Mesodermal cell (in vitro differentiated cells): ENCODE measurements around the gene SSH2.
A peak's percentile ranks its signal among the peaks of the same experiment; 100 is the strongest.

Experiments used
- H3K27ac ChIP-seq: 2 replicates; pipeline ENCODE4 v1.7.0; 2013; ENCODE audit warnings: mild to moderate bottlenecking, low read depth, low read length, moderate library complexity; ENCODE audit not compliant: severe bottlenecking
- H3K36me3 ChIP-seq: 2 replicates; pipeline ENCODE4 v1.7.1; 2013; ENCODE audit warnings: mild to moderate bottlenecking, low read length, moderate library complexity; ENCODE audit not compliant: control insufficient read depth, insufficient read depth
- H3K4me1 ChIP-seq: one replicate; pipeline ENCODE4 v1.7.1; 2013; ENCODE audit warnings: mild to moderate bottlenecking, low read length; ENCODE audit not compliant: insufficient read depth, control insufficient read depth, poor library complexity, severe bottlenecking
- H3K4me3 ChIP-seq: 2 replicates; pipeline ENCODE4 v1.7.0; 2013; ENCODE audit warnings: low read length, control low read depth, mild to moderate bottlenecking; ENCODE audit not compliant: insufficient read depth, poor library complexity, severe bottlenecking; ENCODE audit errors: extremely low read depth
- H3K9me3 ChIP-seq: 2 replicates; pipeline ENCODE4 v1.7.1; 2013; ENCODE audit warnings: mild to moderate bottlenecking, low read length, moderate library complexity; ENCODE audit not compliant: control insufficient read depth
- WGBS, 2 experiments: methylation state at CpG; one replicate each; pipeline ENCODE4 v1.1.5; 2013; ENCODE audit warnings: missing lambda C conversion rate in 2 of 2; ENCODE audit not compliant: insufficient coverage in 2 of 2; 5-methylcytosine and 5-hydroxymethylcytosine counted together

Gene SSH2

GRCh38 chr17:29777663-29778062 is 152.4 kb downstream of the SSH2 start:
- Histone ChIP-seq H3K4me3 (no peak overlapping the region), H3K36me3 (peaks cover 14% of the 10 kb centered on the region), H3K4me1 (no peaks in the 10 kb centered on the region), H3K27ac (no peak overlapping the region), H3K9me3 (no peaks in the 10 kb centered on the region)
- WGBS, 2 experiments: 100% methylated on average over 1 of the region's 1 CpG; no CpG with 5 or more reads in 1 of the 2 experiments

- H3K27ac ChIP-seq: no peak overlapping the region
- no peak overlapping the region for H3K4me3 ChIP-seq
- H3K36me3 ChIP-seq: peaks cover 9% of the 10 kb centered on the region
- 94 to 100% methylated on average over 3 to 4 of the region's 5 CpGs for WGBS, 2 experiments
- no peaks in the 10 kb centered on the region for H3K9me3 ChIP-seq
- no peaks in the 10 kb centered on the region for H3K4me1 ChIP-seq
These were observed 154.0 kb downstream of the SSH2 start for GRCh38 chr17:29776026-29776425.

- WGBS, 2 experiments: 81 to 100% methylated on average over 1 of the region's 2 CpGs
- Histone ChIP-seq H3K27ac (no peak overlapping the region), H3K36me3 (peaks cover 9% of the 10 kb centered on the region), H3K9me3 (no peaks in the 10 kb centered on the region), H3K4me3 (no peak overlapping the region), H3K4me1 (no peaks in the 10 kb centered on the region)
These were observed 157.0 kb downstream of the SSH2 start for GRCh38 chr17:29772981-29773380.

- no peak overlapping the region for H3K4me3 ChIP-seq
- WGBS, 2 experiments: 67 to 73% methylated on average over 1 of the region's 1 CpG
- H3K36me3 ChIP-seq: peaks cover 6% of the 10 kb centered on the region
- H3K27ac ChIP-seq: no peak overlapping the region
- H3K9me3 ChIP-seq: no peaks in the 10 kb centered on the region
- H3K4me1 ChIP-seq: no peaks in the 10 kb centered on the region
These were observed 158.5 kb downstream of the SSH2 start for GRCh38 chr17:29771546-29771945.

- Histone ChIP-seq H3K36me3 (no peaks in the 10 kb centered on the region), H3K27ac (no peak overlapping the region), H3K4me1 (no peaks in the 10 kb centered on the region), H3K4me3 (no peak overlapping the region), H3K9me3 (no peaks in the 10 kb centered on the region)
These were observed 160.8 kb downstream of the SSH2 start for GRCh38 chr17:29769225-29769624.

DNA sequence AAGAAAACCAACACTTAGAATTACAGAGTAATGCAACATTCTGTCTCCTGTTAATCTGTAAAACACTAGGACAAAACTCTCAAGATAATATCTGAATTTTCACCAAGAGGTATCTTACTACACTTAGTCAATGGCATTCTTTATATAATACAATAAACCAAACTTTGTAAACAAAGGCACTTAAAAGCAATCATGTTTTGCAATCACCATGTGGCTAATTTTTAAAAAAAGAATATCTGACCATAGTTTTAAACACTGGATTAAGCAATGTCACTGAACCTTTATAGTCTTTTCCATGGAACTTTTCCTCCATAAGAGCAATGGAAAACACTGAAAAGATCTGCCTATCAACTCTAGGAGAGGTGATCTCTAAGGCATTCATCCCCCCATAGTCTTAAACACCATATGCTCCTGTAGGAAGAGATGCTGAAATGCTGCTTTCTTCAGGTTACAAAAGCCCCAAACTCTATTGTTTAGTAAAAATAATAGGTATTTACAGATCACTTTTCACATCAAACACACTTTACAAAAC is 163.2 kb downstream of the SSH2 start:
- H3K4me3 ChIP-seq: no peak overlapping the region
- H3K36me3 ChIP-seq: no peaks in the 10 kb centered on the region
- H3K9me3 ChIP-seq: no peaks in the 10 kb centered on the region
- no peak overlapping the region for H3K27ac ChIP-seq
- no peaks in the 10 kb centered on the region for H3K4me1 ChIP-seq

DNA sequence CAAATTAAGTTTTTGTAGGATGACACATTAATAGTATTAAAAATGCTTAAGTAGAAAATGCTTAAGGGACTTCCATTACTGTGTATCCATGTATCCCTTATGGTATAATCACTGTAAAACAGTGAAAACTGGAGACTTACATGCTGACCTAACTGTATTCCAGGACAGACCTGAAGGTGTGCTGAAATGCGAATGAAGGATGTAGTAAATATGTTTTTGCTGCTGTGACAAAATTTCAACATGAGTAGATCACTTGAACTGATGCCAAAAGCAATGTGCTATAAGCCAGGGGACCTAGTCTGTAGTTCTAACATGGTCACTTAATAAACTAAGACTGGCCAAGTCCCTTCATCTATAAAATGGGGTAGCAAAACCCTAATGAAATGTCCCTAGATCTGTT is 165.3 kb downstream of the SSH2 start:
- no peaks in the 10 kb centered on the region for H3K9me3 ChIP-seq
- WGBS, 2 experiments: 100% methylated on average over 1 of the region's 1 CpG
- no peak overlapping the region for H3K27ac ChIP-seq
- no peaks in the 10 kb centered on the region for H3K4me1 ChIP-seq
- H3K36me3 ChIP-seq: no peaks in the 10 kb centered on the region
- H3K4me3 ChIP-seq: no peak overlapping the region

DNA sequence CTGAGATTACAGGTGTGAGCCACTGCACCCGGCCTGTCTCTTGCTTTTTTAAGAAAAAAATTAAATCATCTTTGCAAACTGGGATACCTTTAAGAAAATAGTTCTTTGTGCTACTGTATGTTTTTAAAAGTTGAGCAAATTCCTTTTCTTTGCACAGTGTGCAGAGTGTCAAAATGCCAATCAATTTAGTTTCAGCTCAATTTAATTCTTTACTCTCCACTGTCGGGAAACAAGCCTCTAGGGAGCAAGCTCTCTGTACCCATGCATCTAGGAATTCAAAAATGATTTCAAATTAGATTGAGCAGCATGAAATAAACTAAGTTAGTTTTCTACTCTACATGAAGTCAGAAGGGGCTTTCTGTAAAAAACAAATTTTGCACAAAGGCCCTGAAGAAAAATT is 165.8 kb downstream of the SSH2 start:
- WGBS, 2 experiments: 83% methylated on average over 2 of the region's 2 CpGs; no CpG with 5 or more reads in 1 of the 2 experiments
- Histone ChIP-seq H3K4me3 (no peak overlapping the region), H3K36me3 (no peaks in the 10 kb centered on the region), H3K4me1 (no peaks in the 10 kb centered on the region), H3K9me3 (no peaks in the 10 kb centered on the region), H3K27ac (no peak overlapping the region)

GRCh38 chr17:29763273-29763672 is 166.8 kb downstream of the SSH2 start:
- Histone ChIP-seq H3K4me1 (no peaks in the 10 kb centered on the region), H3K4me3 (no peak overlapping the region), H3K9me3 (no peaks in the 10 kb centered on the region), H3K36me3 (no peaks in the 10 kb centered on the region), H3K27ac (no peak overlapping the region)
- 71% methylated on average over 1 of the region's 3 CpGs; no CpG with 5 or more reads in 1 of the 2 experiments for WGBS, 2 experiments

DNA sequence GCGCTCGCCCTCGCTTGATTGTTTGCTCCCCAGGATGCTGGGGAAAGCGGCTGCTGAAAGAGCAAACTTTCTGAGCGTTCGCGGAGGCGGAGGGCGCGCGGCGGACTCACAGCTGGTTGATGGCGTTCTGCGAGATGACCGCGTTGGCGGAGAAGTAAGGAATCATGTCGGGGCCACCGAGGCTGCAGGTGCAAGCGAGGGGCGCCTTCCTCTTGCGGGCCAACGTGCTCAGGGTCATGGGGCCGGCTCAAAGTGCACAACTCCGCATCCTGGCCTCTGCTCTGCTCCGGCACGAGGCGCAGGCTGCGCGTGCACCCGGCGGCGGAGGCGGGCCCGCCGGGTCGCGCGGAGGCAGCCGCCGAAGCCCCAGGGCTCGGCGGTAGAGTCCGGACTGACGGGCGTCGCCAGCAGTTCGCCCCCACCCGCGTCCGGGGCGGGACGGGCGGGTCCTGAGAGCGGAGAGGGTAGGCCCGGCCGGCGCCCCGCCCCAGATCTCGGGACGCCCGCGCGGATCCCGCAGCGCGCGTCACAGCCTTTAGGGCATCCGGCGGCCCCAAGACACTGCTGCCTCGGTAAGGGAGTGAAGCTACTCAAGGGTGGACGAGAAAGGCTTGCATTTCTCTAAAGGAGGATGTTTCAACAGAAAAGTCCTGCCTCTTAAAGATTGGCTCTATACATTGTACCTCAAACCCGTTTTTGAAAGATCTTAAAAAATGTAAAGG is 168.8 kb downstream of the SSH2 start:
- Histone ChIP-seq H3K27ac (peak overlapping the region; percentile 55), H3K36me3 (peaks cover 7% of the 10 kb centered on the region)
- WGBS, 2 experiments: 1% methylated on average over 53 to 60 of the region's 73 CpGs

GRCh38 chr17:29760279-29761039 is 169.6 kb downstream of the SSH2 start:
- WGBS, 2 experiments: 0 to 9% methylated on average over 5 to 13 of the region's 20 CpGs
- Histone ChIP-seq H3K4me1 (no peaks in the 10 kb centered on the region), H3K27ac (peak overlapping the region; percentile 55), H3K36me3 (peaks cover 7% of the 10 kb centered on the region), H3K9me3 (no peaks in the 10 kb centered on the region), H3K4me3 (peak overlapping the region; percentile 62)

More for the DNA sequence above, 168.8 kb downstream of the SSH2 start:
- Histone ChIP-seq H3K4me1 (no peaks in the 10 kb centered on the region), H3K4me3 (peak overlapping the region; percentile 62), H3K9me3 (no peaks in the 10 kb centered on the region)
